AG04450 (cell line): ENCODE results near the gene MYO16. TPM values are rescaled to one million over a fixed set of nuclear protein-coding genes. Genes with fewer than 3 reads are reported as not detected.

Source experiments
- CTCF ChIA-PET: fragments of 300-600, 350-600 bp; formaldehyde crosslinking; extraction: SDS; loops from one replicate; lab custom pipeline; 2022; ENCODE audit warnings: antibody characterized with exemption, inconsistent platforms; lab: Charles Lee
- POLR2A ChIA-PET: fragments of 350-600 bp; formaldehyde crosslinking; extraction: SDS; loops from one replicate; lab custom pipeline; 2021; ENCODE audit warnings: antibody characterized with exemption, inconsistent platforms; lab: Yijun Ruan, JAX
- DNase-seq: peaks from one replicate; pipeline ENCODE4 v3.0.0-alpha.2; 2011; ENCODE audit warnings: low read depth, low spot score
- H3K27ac ChIP-seq: one replicate; pipeline ENCODE4 v1.5.1; 2012; ENCODE audit warnings: low read depth, low read length, control low read depth
- H3K27me3 ChIP-seq: one replicate; pipeline ENCODE4 v1.6.0; 2012; ENCODE audit warnings: low read length; ENCODE audit not compliant: control insufficient read depth, insufficient read depth
- H3K4me3 ChIP-seq: 2 replicates; pipeline ENCODE4 v1.5.1; 2011; ENCODE audit warnings: mild to moderate bottlenecking, low read depth, low read length, control low read depth
- H3K9me3 ChIP-seq: 2 replicates; pipeline ENCODE4 v1.5.1; 2012; ENCODE audit warnings: low read length; ENCODE audit not compliant: control insufficient read depth, insufficient read depth
- CTCF ChIP-seq: IDR thresholded peaks from 2 replicates; pipeline ENCODE4 v1.5.1; 2011; ENCODE audit warnings: low read depth, low read length, control low read depth, inconsistent platforms
- polyA plus RNA-seq: library from polyadenylated mRNA; depleted of rRNA; stranded (reverse); fragments of >200 nt; gene quantifications from 2 replicates; pipeline ENCODE4 v1.2.3, GENCODE V29; 2011

Gene MYO16
- polyA plus RNA-seq, 1 experiment, result 0.02 TPM

- Histone ChIP-seq H3K9me3 (peaks cover 6% of the 10 kb centered on the region), H3K27ac (no peak overlapping the region), H3K4me3 (no peak overlapping the region), H3K27me3 (peaks cover 4% of the 10 kb centered on the region)
- CTCF ChIA-PET, result no interaction called here
- POLR2A ChIA-PET, result interaction anchor here (0.7 kb wide), 1 partner anchor 418 kb away, joined by 3 read pairs; no protein-coding TSS in a partner anchor
- DNase-seq, result no peak
- TF ChIP-seq CTCF, result no peak
These were observed 82.0 kb downstream of the MYO16 start for GRCh38 chr13:108711386-108711785.

GRCh38 chr13:108725471-108725870 is 96.1 kb downstream of the MYO16 start:
- Histone ChIP-seq H3K27ac (no peak overlapping the region), H3K4me3 (no peak overlapping the region), H3K27me3 (no peaks in the 10 kb centered on the region), H3K9me3 (no peaks in the 10 kb centered on the region)
- ChIA-PET POLR2A (no interaction called here), CTCF (no interaction called here)
- DNase-seq, result no peak
- TF ChIP-seq CTCF, result no peak

- H3K27ac ChIP-seq, result no peak overlapping the region
- ChIA-PET CTCF (no interaction called here), POLR2A (no interaction called here)
- H3K9me3 ChIP-seq, result no peaks in the 10 kb centered on the region
- no peak for DNase-seq
- no peak overlapping the region for H3K4me3 ChIP-seq
- TF ChIP-seq CTCF, result 0 out of 2 replicates have a peak, but pooled peaks have one; percentile 3
- H3K27me3 ChIP-seq, result no peaks in the 10 kb centered on the region
These were observed 99.0 kb downstream of the MYO16 start for GRCh38 chr13:108728370-108728769.

GRCh38 chr13:108733022-108733560 is 103.7 kb downstream of the MYO16 start:
- POLR2A ChIA-PET, result no interaction called here
- H3K27ac ChIP-seq, result no peak overlapping the region
- no peaks in the 10 kb centered on the region for H3K27me3 ChIP-seq
- no peaks in the 10 kb centered on the region for H3K9me3 ChIP-seq
- CTCF ChIA-PET, result no interaction called here
- TF ChIP-seq CTCF, result no peak
- no peak for DNase-seq
- H3K4me3 ChIP-seq, result no peak overlapping the region

GRCh38 chr13:108734676-108735075 is 105.3 kb downstream of the MYO16 start:
- ChIA-PET POLR2A (no interaction called here), CTCF (no interaction called here)
- no peaks in the 10 kb centered on the region for H3K27me3 ChIP-seq
- H3K9me3 ChIP-seq, result no peaks in the 10 kb centered on the region
- no peak overlapping the region for H3K4me3 ChIP-seq
- no peak overlapping the region for H3K27ac ChIP-seq
- no peak for TF ChIP-seq CTCF
- DNase-seq, result no peak
